ENCODE results near the gene ANK3. TPM values are rescaled to one million over a fixed set of nuclear protein-coding genes. Genes with fewer than 3 reads are reported as not detected.

Gene ANK3
- polyA plus RNA-seq, 1 donor: 89.1 TPM

- no peak overlapping the region for H3K27ac ChIP-seq (ENCODE audit: low read length)
- H3K27me3 ChIP-seq (ENCODE audit: control insufficient read depth, insufficient read depth, low read length): no peaks in the 10 kb centered on the region
- H3K9me3 ChIP-seq (ENCODE audit: control insufficient read depth, low read depth, low read length): no peaks in the 10 kb centered on the region
- no peaks in the 10 kb centered on the region for H3K36me3 ChIP-seq (ENCODE audit: control insufficient read depth, insufficient read depth, low read length)
- WGBS (ENCODE audit: insufficient coverage, low lambda C conversion rate): no CpG with 5 or more reads among the region's 9 CpGs
- H3K4me3 ChIP-seq (ENCODE audit: low read length): no peak overlapping the region
- H3K4me1 ChIP-seq (ENCODE audit: control insufficient read depth, insufficient read depth, low read length): no peaks in the 10 kb centered on the region
- DNase-seq: no peak
Measured at GRCh38 chr10:60236869-60237524, 152.7 kb downstream of the ANK3 start.

GRCh38 chr10:60235001-60235400, 154.7 kb downstream of the ANK3 start:
- WGBS (ENCODE audit: insufficient coverage, low lambda C conversion rate): 83% methylated on average over 1 of the region's 1 CpG
- no peak overlapping the region for H3K4me3 ChIP-seq (ENCODE audit: low read length)
- H3K4me1 ChIP-seq (ENCODE audit: control insufficient read depth, insufficient read depth, low read length): no peaks in the 10 kb centered on the region
- H3K9me3 ChIP-seq (ENCODE audit: control insufficient read depth, low read depth, low read length): no peaks in the 10 kb centered on the region
- H3K36me3 ChIP-seq (ENCODE audit: control insufficient read depth, insufficient read depth, low read length): no peaks in the 10 kb centered on the region
- no peak for DNase-seq
- H3K27ac ChIP-seq (ENCODE audit: low read length): no peak overlapping the region
- H3K27me3 ChIP-seq (ENCODE audit: control insufficient read depth, insufficient read depth, low read length): no peaks in the 10 kb centered on the region

- no peak for DNase-seq
- Histone ChIP-seq H3K36me3 (ENCODE audit: control insufficient read depth, insufficient read depth, low read length) (no peaks in the 10 kb centered on the region), H3K9me3 (ENCODE audit: control insufficient read depth, low read depth, low read length) (no peaks in the 10 kb centered on the region), H3K4me1 (ENCODE audit: control insufficient read depth, insufficient read depth, low read length) (no peaks in the 10 kb centered on the region), H3K4me3 (ENCODE audit: low read length) (no peak overlapping the region), H3K27ac (ENCODE audit: low read length) (no peak overlapping the region), H3K27me3 (ENCODE audit: control insufficient read depth, insufficient read depth, low read length) (no peaks in the 10 kb centered on the region)
- 100% methylated on average over 2 of the region's 4 CpGs for WGBS (ENCODE audit: insufficient coverage, low lambda C conversion rate)
Measured at GRCh38 chr10:60234551-60234950, 155.1 kb downstream of the ANK3 start.

GRCh38 chr10:60230892-60231291, 158.8 kb downstream of the ANK3 start:
- DNase-seq: no peak

GRCh38 chr10:60224066-60224705, 165.5 kb downstream of the ANK3 start:
- no peak overlapping the region for H3K4me3 ChIP-seq (ENCODE audit: low read length)
- DNase-seq: no peak
- no peaks in the 10 kb centered on the region for H3K36me3 ChIP-seq (ENCODE audit: control insufficient read depth, insufficient read depth, low read length)
- 84% methylated on average over 4 of the region's 8 CpGs for WGBS (ENCODE audit: insufficient coverage, low lambda C conversion rate)
- no peaks in the 10 kb centered on the region for H3K4me1 ChIP-seq (ENCODE audit: control insufficient read depth, insufficient read depth, low read length)
- no peak overlapping the region for H3K27ac ChIP-seq (ENCODE audit: low read length)
- no peaks in the 10 kb centered on the region for H3K27me3 ChIP-seq (ENCODE audit: control insufficient read depth, insufficient read depth, low read length)
- no peaks in the 10 kb centered on the region for H3K9me3 ChIP-seq (ENCODE audit: control insufficient read depth, low read depth, low read length)

More at GRCh38 chr10:60230892-60231291, 158.8 kb downstream of the ANK3 start:
- no peaks in the 10 kb centered on the region for H3K27me3 ChIP-seq (ENCODE audit: control insufficient read depth, insufficient read depth, low read length)
- no peaks in the 10 kb centered on the region for H3K36me3 ChIP-seq (ENCODE audit: control insufficient read depth, insufficient read depth, low read length)
- no peak overlapping the region for H3K27ac ChIP-seq (ENCODE audit: low read length)
- H3K9me3 ChIP-seq (ENCODE audit: control insufficient read depth, low read depth, low read length): no peaks in the 10 kb centered on the region
- no peak overlapping the region for H3K4me3 ChIP-seq (ENCODE audit: low read length)
- H3K4me1 ChIP-seq (ENCODE audit: control insufficient read depth, insufficient read depth, low read length): no peaks in the 10 kb centered on the region

- Histone ChIP-seq H3K4me1 (ENCODE audit: control insufficient read depth, insufficient read depth, low read length) (no peaks in the 10 kb centered on the region), H3K36me3 (ENCODE audit: control insufficient read depth, insufficient read depth, low read length) (no peaks in the 10 kb centered on the region), H3K27ac (ENCODE audit: low read length) (no peak overlapping the region), H3K9me3 (ENCODE audit: control insufficient read depth, low read depth, low read length) (no peaks in the 10 kb centered on the region), H3K27me3 (ENCODE audit: control insufficient read depth, insufficient read depth, low read length) (no peaks in the 10 kb centered on the region), H3K4me3 (ENCODE audit: low read length) (no peak overlapping the region)
- WGBS (ENCODE audit: insufficient coverage, low lambda C conversion rate): no CpG with 5 or more reads among the region's 3 CpGs
- DNase-seq: no peak
Measured at GRCh38 chr10:60222047-60222446, 167.6 kb downstream of the ANK3 start.

GRCh38 chr10:60212195-60212594, 177.5 kb downstream of the ANK3 start:
- no CpG with 5 or more reads among the region's 1 CpG for WGBS (ENCODE audit: insufficient coverage, low lambda C conversion rate)
- no peaks in the 10 kb centered on the region for H3K4me1 ChIP-seq (ENCODE audit: control insufficient read depth, insufficient read depth, low read length)
- H3K36me3 ChIP-seq (ENCODE audit: control insufficient read depth, insufficient read depth, low read length): peaks cover 2% of the 10 kb centered on the region
- H3K27ac ChIP-seq (ENCODE audit: low read length): no peak overlapping the region
- H3K9me3 ChIP-seq (ENCODE audit: control insufficient read depth, low read depth, low read length): no peaks in the 10 kb centered on the region
- H3K27me3 ChIP-seq (ENCODE audit: control insufficient read depth, insufficient read depth, low read length): no peaks in the 10 kb centered on the region
- DNase-seq: no peak
- H3K4me3 ChIP-seq (ENCODE audit: low read length): no peak overlapping the region

- no peak overlapping the region for H3K27ac ChIP-seq (ENCODE audit: low read length)
- DNase-seq: no peak
- H3K4me3 ChIP-seq (ENCODE audit: low read length): no peak overlapping the region
- peaks cover 2% of the 10 kb centered on the region for H3K36me3 ChIP-seq (ENCODE audit: control insufficient read depth, insufficient read depth, low read length)
- WGBS (ENCODE audit: insufficient coverage, low lambda C conversion rate): 63% methylated on average over 3 of the region's 7 CpGs
- no peaks in the 10 kb centered on the region for H3K4me1 ChIP-seq (ENCODE audit: control insufficient read depth, insufficient read depth, low read length)
- no peaks in the 10 kb centered on the region for H3K9me3 ChIP-seq (ENCODE audit: control insufficient read depth, low read depth, low read length)
- H3K27me3 ChIP-seq (ENCODE audit: control insufficient read depth, insufficient read depth, low read length): no peaks in the 10 kb centered on the region
Measured at GRCh38 chr10:60209874-60210570, 179.7 kb downstream of the ANK3 start.

GRCh38 chr10:60208676-60209269, 180.9 kb downstream of the ANK3 start:
- H3K27me3 ChIP-seq (ENCODE audit: control insufficient read depth, insufficient read depth, low read length): no peaks in the 10 kb centered on the region
- DNase-seq: peak; percentile 17 to 33
- H3K4me1 ChIP-seq (ENCODE audit: control insufficient read depth, insufficient read depth, low read length): no peaks in the 10 kb centered on the region
- 100% methylated on average over 1 of the region's 4 CpGs for WGBS (ENCODE audit: insufficient coverage, low lambda C conversion rate)
- H3K4me3 ChIP-seq (ENCODE audit: low read length): no peak overlapping the region
- no peaks in the 10 kb centered on the region for H3K9me3 ChIP-seq (ENCODE audit: control insufficient read depth, low read depth, low read length)
- H3K36me3 ChIP-seq (ENCODE audit: control insufficient read depth, insufficient read depth, low read length): peaks cover 4% of the 10 kb centered on the region
- H3K27ac ChIP-seq (ENCODE audit: low read length): no peak overlapping the region

GRCh38 chr10:60207894-60208293, 181.8 kb downstream of the ANK3 start:
- Histone ChIP-seq H3K27me3 (ENCODE audit: control insufficient read depth, insufficient read depth, low read length) (no peaks in the 10 kb centered on the region), H3K4me1 (ENCODE audit: control insufficient read depth, insufficient read depth, low read length) (no peaks in the 10 kb centered on the region), H3K4me3 (ENCODE audit: low read length) (no peak overlapping the region), H3K9me3 (ENCODE audit: control insufficient read depth, low read depth, low read length) (no peaks in the 10 kb centered on the region), H3K36me3 (ENCODE audit: control insufficient read depth, insufficient read depth, low read length) (peaks cover 4% of the 10 kb centered on the region), H3K27ac (ENCODE audit: low read length) (no peak overlapping the region)
- no peak for DNase-seq
- WGBS (ENCODE audit: insufficient coverage, low lambda C conversion rate): no CpG with 5 or more reads among the region's 5 CpGs
